ENCODE results near the gene ATP6V1G2. TPM values are rescaled to one million over a fixed set of nuclear protein-coding genes. Genes with fewer than 3 reads are reported as not detected.
A peak's percentile ranks its signal among the peaks of the same experiment; 100 is the strongest.

ATP6V1G2 gene
- total and polyA plus RNA-seq, 2 donors = 3.3 to 3.8 TPM

GRCh38 chr6:31547727-31548543, 1.5 kb upstream of the ATP6V1G2 start:
- Histone ChIP-seq H3K4me1 (ENCODE audit: insufficient read depth) (peaks cover 2% of the 10 kb centered on the region), H3K27ac (ENCODE audit: low read depth) (peak overlapping the region; percentile 53), H3K36me3 (ENCODE audit: insufficient read depth) (no peaks in the 10 kb centered on the region), H3K4me3 (ENCODE audit: low read depth, low read length) (peak overlapping the region; percentile 29)
- DNase-seq (ENCODE audit: extremely low spot score) = no peak
- 73% methylated on average over 24 of the region's 24 CpGs for WGBS

GRCh38 chr6:31546958-31547726, 734 bp upstream of the ATP6V1G2 start, which contains the start of gene NFKBIL1:
Gene NFKBIL1 (plus strand): TSS chr6:31547608. CDS start chr6:31547695, 87 bp downstream.
- Histone ChIP-seq H3K4me3 (ENCODE audit: low read depth, low read length) (peak within 1 kb of the TSS; percentile 29), H3K36me3 (ENCODE audit: insufficient read depth) (no peaks in the 10 kb centered on the region), H3K27ac (ENCODE audit: low read depth) (peak within 1 kb of the TSS; percentile 53), H3K4me1 (ENCODE audit: insufficient read depth) (peaks cover 2% of the 10 kb centered on the region)
- peak; percentile 92 for DNase-seq (ENCODE audit: extremely low spot score)
- WGBS = under 1% methylated on average over 25 of the region's 25 CpGs

- Histone ChIP-seq H3K4me3 (ENCODE audit: low read depth, low read length) (no peak overlapping the region), H3K4me1 (ENCODE audit: insufficient read depth) (peaks cover 2% of the 10 kb centered on the region), H3K27ac (ENCODE audit: low read depth) (no peak overlapping the region), H3K36me3 (ENCODE audit: insufficient read depth) (no peaks in the 10 kb centered on the region)
- 79% methylated on average over 7 of the region's 7 CpGs for WGBS
- no peak for DNase-seq (ENCODE audit: extremely low spot score)
Measured at GRCh38 chr6:31545291-31545690, 1.1 kb downstream of the ATP6V1G2 start.

GRCh38 chr6:31544676-31545075, 1.7 kb downstream of the ATP6V1G2 start:
- peaks cover 2% of the 10 kb centered on the region for H3K4me1 ChIP-seq (ENCODE audit: insufficient read depth)
- no peak for DNase-seq (ENCODE audit: extremely low spot score)
- WGBS = 72% methylated on average over 2 of the region's 2 CpGs
- no peak overlapping the region for H3K27ac ChIP-seq (ENCODE audit: low read depth)
- no peaks in the 10 kb centered on the region for H3K36me3 ChIP-seq (ENCODE audit: insufficient read depth)
- no peak overlapping the region for H3K4me3 ChIP-seq (ENCODE audit: low read depth, low read length)

- no peak overlapping the region for H3K27ac ChIP-seq (ENCODE audit: low read depth)
- peaks cover 2% of the 10 kb centered on the region for H3K4me1 ChIP-seq (ENCODE audit: insufficient read depth)
- no peak for DNase-seq (ENCODE audit: extremely low spot score)
- 94% methylated on average over 6 of the region's 6 CpGs for WGBS
- H3K4me3 ChIP-seq (ENCODE audit: low read depth, low read length) = no peak overlapping the region
- no peaks in the 10 kb centered on the region for H3K36me3 ChIP-seq (ENCODE audit: insufficient read depth)
Measured at GRCh38 chr6:31543639-31544038, 2.8 kb downstream of the ATP6V1G2 start.

GRCh38 chr6:31541658-31542521, 4.5 kb downstream of the ATP6V1G2 start, which contains the start of gene DDX39B:
Gene DDX39B (minus strand): TSS chr6:31542003. CDS start chr6:31540532, 1,471 bp downstream.
- Histone ChIP-seq H3K4me1 (ENCODE audit: insufficient read depth) (no peaks in the 10 kb centered on the region), H3K27ac (ENCODE audit: low read depth) (peak within 1 kb of the TSS; percentile 98), H3K4me3 (ENCODE audit: low read depth, low read length) (peak within 1 kb of the TSS; percentile 70), H3K36me3 (ENCODE audit: insufficient read depth) (no peaks in the 10 kb centered on the region)
- WGBS = under 1% methylated on average over 43 of the region's 43 CpGs
- DNase-seq (ENCODE audit: extremely low spot score) = peak; percentile 96

GRCh38 chr6:31541059-31541657, 5.2 kb downstream of the ATP6V1G2 start:
- Histone ChIP-seq H3K36me3 (ENCODE audit: insufficient read depth) (no peaks in the 10 kb centered on the region), H3K4me3 (ENCODE audit: low read depth, low read length) (peak overlapping the region; percentile 70), H3K27ac (ENCODE audit: low read depth) (peak overlapping the region; percentile 98), H3K4me1 (ENCODE audit: insufficient read depth) (no peaks in the 10 kb centered on the region)
- DNase-seq (ENCODE audit: extremely low spot score) = no peak
- WGBS = under 1% methylated on average over 21 of the region's 21 CpGs

- peak overlapping the region; percentile 70 for H3K4me3 ChIP-seq (ENCODE audit: low read depth, low read length)
- peak overlapping the region; percentile 98 for H3K27ac ChIP-seq (ENCODE audit: low read depth)
- peaks cover 4% of the 10 kb centered on the region for H3K36me3 ChIP-seq (ENCODE audit: insufficient read depth)
- no peak for DNase-seq (ENCODE audit: extremely low spot score)
- WGBS = 10% methylated on average over 4 of the region's 4 CpGs
- H3K4me1 ChIP-seq (ENCODE audit: insufficient read depth) = no peaks in the 10 kb centered on the region
Measured at GRCh38 chr6:31540640-31541039, 5.8 kb downstream of the ATP6V1G2 start.

- Histone ChIP-seq H3K27ac (ENCODE audit: low read depth) (no peak overlapping the region), H3K36me3 (ENCODE audit: insufficient read depth) (peaks cover 10% of the 10 kb centered on the region), H3K4me3 (ENCODE audit: low read depth, low read length) (no peak overlapping the region), H3K4me1 (ENCODE audit: insufficient read depth) (no peaks in the 10 kb centered on the region)
- no peak for DNase-seq (ENCODE audit: extremely low spot score)
- 60% methylated on average over 6 of the region's 6 CpGs for WGBS
Measured at GRCh38 chr6:31538805-31539400, 7.5 kb downstream of the ATP6V1G2 start.

GRCh38 chr6:31535538-31536324, 10.7 kb downstream of the ATP6V1G2 start:
- 39% methylated on average over 2 of the region's 2 CpGs for WGBS
- H3K4me3 ChIP-seq (ENCODE audit: low read depth, low read length) = no peak overlapping the region

GRCh38 chr6:31534521-31535040, 11.8 kb downstream of the ATP6V1G2 start:
- Histone ChIP-seq H3K4me1 (ENCODE audit: insufficient read depth) (no peaks in the 10 kb centered on the region), H3K36me3 (ENCODE audit: insufficient read depth) (peaks cover 11% of the 10 kb centered on the region), H3K4me3 (ENCODE audit: low read depth, low read length) (no peak overlapping the region), H3K27ac (ENCODE audit: low read depth) (no peak overlapping the region)
- 88% methylated on average over 24 of the region's 24 CpGs for WGBS
- DNase-seq (ENCODE audit: extremely low spot score) = no peak

More at GRCh38 chr6:31535538-31536324, 10.7 kb downstream of the ATP6V1G2 start:
- DNase-seq (ENCODE audit: extremely low spot score) = no peak
- peaks cover 11% of the 10 kb centered on the region for H3K36me3 ChIP-seq (ENCODE audit: insufficient read depth)
- no peak overlapping the region for H3K27ac ChIP-seq (ENCODE audit: low read depth)
- H3K4me1 ChIP-seq (ENCODE audit: insufficient read depth) = no peaks in the 10 kb centered on the region

- Histone ChIP-seq H3K36me3 (ENCODE audit: insufficient read depth) (peaks cover 11% of the 10 kb centered on the region), H3K4me1 (ENCODE audit: insufficient read depth) (no peaks in the 10 kb centered on the region), H3K4me3 (ENCODE audit: low read depth, low read length) (no peak overlapping the region), H3K27ac (ENCODE audit: low read depth) (no peak overlapping the region)
- no peak for DNase-seq (ENCODE audit: extremely low spot score)
- 90% methylated on average over 6 of the region's 6 CpGs for WGBS
Measured at GRCh38 chr6:31534011-31534410, 12.4 kb downstream of the ATP6V1G2 start.
